ENCODE results near the gene RNU1-3.
"Not testable (repeated sequence)": the region's sequence is repeated elsewhere in the genome, so short reads cannot be mapped to it uniquely, and the experiment has no call there.

DNA sequence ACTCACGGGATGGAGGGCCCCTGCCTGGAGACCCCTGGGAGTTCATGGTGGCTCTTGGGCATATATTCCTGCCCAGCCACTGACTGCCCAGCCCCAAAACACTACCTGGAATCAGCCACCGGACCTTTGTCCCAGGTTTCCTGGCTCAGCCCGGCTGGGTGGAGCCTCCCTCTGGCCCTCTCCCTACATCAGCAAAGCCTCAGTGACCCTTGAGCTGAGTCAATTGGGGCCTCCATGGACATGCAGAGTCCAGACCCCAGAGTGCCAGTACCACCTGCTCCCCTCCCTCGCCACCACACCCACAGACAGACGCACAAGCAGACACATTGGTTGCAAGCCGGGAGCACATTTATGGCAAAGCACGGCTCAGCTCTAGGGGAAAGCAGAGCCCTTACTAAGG, 30.4 kb upstream of the RNU1-3 start:
- TF ChIP-seq, protein P1, sequence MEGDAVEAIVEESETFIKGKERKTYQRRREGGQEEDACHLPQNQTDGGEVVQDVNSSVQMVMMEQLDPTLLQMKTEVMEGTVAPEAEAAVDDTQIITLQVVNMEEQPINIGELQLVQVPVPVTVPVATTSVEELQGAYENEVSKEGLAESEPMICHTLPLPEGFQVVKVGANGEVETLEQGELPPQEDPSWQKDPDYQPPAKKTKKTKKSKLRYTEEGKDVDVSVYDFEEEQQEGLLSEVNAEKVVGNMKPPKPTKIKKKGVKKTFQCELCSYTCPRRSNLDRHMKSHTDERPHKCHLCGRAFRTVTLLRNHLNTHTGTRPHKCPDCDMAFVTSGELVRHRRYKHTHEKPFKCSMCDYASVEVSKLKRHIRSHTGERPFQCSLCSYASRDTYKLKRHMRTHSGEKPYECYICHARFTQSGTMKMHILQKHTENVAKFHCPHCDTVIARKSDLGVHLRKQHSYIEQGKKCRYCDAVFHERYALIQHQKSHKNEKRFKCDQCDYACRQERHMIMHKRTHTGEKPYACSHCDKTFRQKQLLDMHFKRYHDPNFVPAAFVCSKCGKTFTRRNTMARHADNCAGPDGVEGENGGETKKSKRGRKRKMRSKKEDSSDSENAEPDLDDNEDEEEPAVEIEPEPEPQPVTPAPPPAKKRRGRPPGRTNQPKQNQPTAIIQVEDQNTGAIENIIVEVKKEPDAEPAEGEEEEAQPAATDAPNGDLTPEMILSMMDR (conservative IDR thresholded peaks at IDR 0.05; ENCODE audit: low read length): not testable (repeated sequence)
- TF ChIP-seq EZH2phosphoT487 (IDR thresholded peaks at IDR 0.05; ENCODE audit: borderline replicate concordance, low read depth, low read length): not testable (repeated sequence)

Data from OCI-LY7 (cell line).